HepG2 (cell line): ENCODE data around the gene PPIP5K2. TPM values are rescaled to one million over a fixed set of nuclear protein-coding genes. Genes with fewer than 3 reads are reported as not detected.
"Not testable (repeated sequence)": the region's sequence is repeated elsewhere in the genome, so short reads cannot be mapped to it uniquely, and the experiment has no call there.

ENCODE experiments used
- ATAC-seq: fragments of 200-7000 bp; cut with Tn5 transposase; 3 replicates; pipeline ENCODE4 v1.9.1; 2020; ENCODE audit warnings: mild to moderate bottlenecking, moderate library complexity
- BruUV-seq: library from RNA; stranded (reverse); fragments of 400-500 nt; replicated peaks from 2 replicates; lab custom pipeline; 2021; lab: Mats Ljungman, UMichigan
- CTCF ChIA-PET: fragments of 300-600 bp; formaldehyde crosslinking; extraction: SDS; loops from one replicate; lab custom pipeline; 2021; ENCODE audit warnings: low total read pairs, inconsistent platforms, low intra/inter-chr PET ratio; lab: Yijun Ruan, JAX
- POLR2A ChIA-PET: fragments of 350-600 bp; sonication (Branson Sonifier 250); formaldehyde crosslinking; loops from one replicate; lab custom pipeline; 2020; ENCODE audit warnings: antibody characterized with exemption, inconsistent platforms; lab: Yijun Ruan, JAX
- DNase-seq: peaks from one replicate; pipeline ENCODE4 v3.0.0-alpha.2; 2015; ENCODE audit warnings: low spot score
- FAIRE-seq: peaks from 3 replicates; lab custom pipeline; 2011; peaks lifted over from hg19 to GRCh38; lab: Jason Lieb, UNC
- H2AFZ ChIP-seq: one replicate; pipeline ENCODE4 v1.6.1; 2011; ENCODE audit warnings: low read length, inconsistent platforms
- H3K27ac ChIP-seq: fragments of 300-600 bp; 3 replicates; pipeline ENCODE4 v1.8.0; 2011; ENCODE audit warnings: mixed run types, mild to moderate bottlenecking, mixed read lengths, low read length, inconsistent platforms; ENCODE audit not compliant: insufficient read depth; ENCODE audit errors: extremely low read length
- H3K27me3 ChIP-seq, 2 experiments: fragments of 200-600 bp in 1 of 2; 2 replicates in 1 of 2; 3 replicates in 1 of 2; pipeline versions ENCODE4 v1.6.0 to v1.8.0; 2011; ENCODE audit warnings: low read length in 2 of 2, mild to moderate bottlenecking in 2 of 2, moderate library complexity in 2 of 2, inconsistent platforms in 1 of 2; ENCODE audit not compliant: insufficient read depth in 2 of 2, control insufficient read depth in 1 of 2
- H3K36me3 ChIP-seq, 2 experiments: fragments of 200-600 bp in 1 of 2; replicated peaks in 1 of 2; 2 replicates in 1 of 2; 3 replicates in 1 of 2; pipeline versions ENCODE4 v1.5.1 to v1.8.0; 2011; ENCODE audit warnings: low read length in 2 of 2, inconsistent platforms in 1 of 2; ENCODE audit not compliant: insufficient read depth in 2 of 2, control insufficient read depth in 1 of 2
- H3K4me1 ChIP-seq: 2 replicates; pipeline ENCODE4 v1.5.1; 2012; ENCODE audit warnings: low read length, inconsistent platforms; ENCODE audit not compliant: insufficient read depth
- H3K4me2 ChIP-seq: 2 replicates; pipeline ENCODE4 v1.6.0; 2011; ENCODE audit warnings: low read depth, low read length, inconsistent platforms
- H3K4me3 ChIP-seq, 3 experiments: fragments of 200-600 bp in 1 of 3; sonication (generic), shearing (Covaris generic) in 1 of 3; replicated peaks in 1 of 3; 2 replicates each; pipeline ENCODE4 v1.5.1; 2011 to 2016; ENCODE audit warnings: low read length in 3 of 3, inconsistent platforms in 2 of 3, low read depth in 2 of 3, mild to moderate bottlenecking in 2 of 3, control low read depth in 1 of 3, mixed read lengths in 1 of 3; ENCODE audit not compliant: insufficient read depth in 1 of 3
- H3K79me2 ChIP-seq: one replicate; pipeline ENCODE4 v1.6.1; 2011; ENCODE audit warnings: low read length, inconsistent platforms; ENCODE audit not compliant: insufficient read depth
- H3K9ac ChIP-seq: 2 replicates; pipeline ENCODE4 v1.6.0; 2011; ENCODE audit warnings: mild to moderate bottlenecking, low read depth, low read length, inconsistent platforms; ENCODE audit not compliant: insufficient read depth
- H3K9me3 ChIP-seq: 2 replicates; pipeline ENCODE4 v1.5.1; 2012; ENCODE audit warnings: mild to moderate bottlenecking, low read length
- H4K20me1 ChIP-seq: 2 replicates; pipeline ENCODE4 v1.6.0; 2011; ENCODE audit warnings: inconsistent platforms, mild to moderate bottlenecking, low read length, moderate library complexity; ENCODE audit not compliant: insufficient read depth
- MLX ChIP-seq: IDR thresholded peaks from 2 replicates; pipeline ENCODE4 v1.6.1; 2016
- MLXIP ChIP-seq: sonication (generic); formaldehyde crosslinking; IDR thresholded peaks from 2 replicates; pipeline ENCODE4 v1.9.0; 2021; ENCODE audit warnings: missing genetic modification reagents, borderline replicate concordance
- RAD51 ChIP-seq: fragments of 450-650 bp; IDR thresholded peaks from 2 replicates; pipeline ENCODE4 v1.6.1; 2016; ENCODE audit warnings: borderline replicate concordance
- ZNF280B ChIP-seq: sonication (generic); formaldehyde crosslinking; IDR thresholded peaks from 2 replicates; pipeline ENCODE4 v1.5.0; 2020; ENCODE audit warnings: missing genetic modification reagents, mild to moderate bottlenecking, borderline replicate concordance
- ZNF317 ChIP-seq: sonication (generic); formaldehyde crosslinking; IDR thresholded peaks from 2 replicates; pipeline ENCODE4 v1.5.0; 2020; ENCODE audit warnings: mild to moderate bottlenecking, missing genetic modification reagents
- ZNF670 ChIP-seq: sonication (generic); formaldehyde crosslinking; IDR thresholded peaks from 2 replicates; pipeline ENCODE4 v1.8.0; 2022; ENCODE audit warnings: mild to moderate bottlenecking, missing genetic modification reagents, borderline replicate concordance
- ZNF704 ChIP-seq: sonication (generic); formaldehyde crosslinking; IDR thresholded peaks from 2 replicates; pipeline ENCODE4 v1.8.1; 2023; ENCODE audit warnings: mild to moderate bottlenecking, inconsistent platforms, moderate library complexity, missing genetic modification reagents, borderline replicate concordance
- ZNF761 ChIP-seq: sonication (generic); formaldehyde crosslinking; conservative IDR thresholded peaks from 2 replicates; pipeline ENCODE4 v1.4.0; 2020; ENCODE audit warnings: mild to moderate bottlenecking, missing genetic modification reagents
- ZNF772 ChIP-seq: sonication (generic); formaldehyde crosslinking; IDR thresholded peaks from 2 replicates; pipeline ENCODE4 v1.5.0; 2020; ENCODE audit warnings: mild to moderate bottlenecking, missing genetic modification reagents
- WGBS: methylation state at CpG from one replicate; pipeline ENCODE4 v1.1.6; 2017; ENCODE audit warnings: low lambda C conversion rate; 5-methylcytosine and 5-hydroxymethylcytosine counted together
- in situ Hi-C: cut with HindIII; loops from 2 replicates; pipeline ENCODE4 v1.10.0; 2017; ENCODE audit warnings: low pct_unique_long_range_greater_than_20kb; ENCODE audit not compliant: extremely low pct_ligation_motif_present
- intact Hi-C: fragments of 100-400 bp; cut with micrococcal nuclease; formaldehyde crosslinking; loops from one replicate; pipeline ENCODE4 v1.10.0; 2022; ENCODE audit not compliant: unreplicated experiment
- polyA plus RNA-seq, 8 experiments: library from polyadenylated mRNA; depleted of rRNA in 3 of 8; stranded (reverse) in 7 of 8; unstranded in 1 of 8; fragments of >200 nt; fragmentation: Illumina TruSeq in 4 of 8; extraction: Trizol in 4 of 8; gene quantifications; 2 replicates each; pipeline versions ENCODE4 v1.2.1 to v1.2.3, GENCODE V29; 2011 to 2016; ENCODE audit warnings: low read depth in 4 of 8, missing spikeins in 1 of 8, mixed read lengths in 1 of 8; ENCODE audit not compliant: insufficient read depth in 1 of 8
- total RNA-seq, 5 experiments: library from RNA; depleted of rRNA; stranded (reverse); fragments of >200 nt; fragmentation: Illumina TruSeq; extraction: Trizol; gene quantifications; 2 replicates each; pipeline ENCODE4 v1.2.3, GENCODE V29; 2016; ENCODE audit warnings: low read depth in 1 of 5

Gene PPIP5K2
- total and polyA plus RNA-seq, 2 of the 13 experiments (the other 11 are each of a cell fraction or from before 2014, with no cell fraction given) = 19.7 to 45.6 TPM

- no peak for TF ChIP-seq MLXIP (CRISPR knock-in tag)
- TF ChIP-seq ZNF761 (CRISPR knock-in tag) = no peak
- TF ChIP-seq ZNF670 (CRISPR knock-in tag) = no peak
- TF ChIP-seq ZNF772 (CRISPR knock-in tag) = no peak
- TF ChIP-seq, all 625 proteins: peak for 0
These were observed 68.3 kb downstream of the PPIP5K2 start (continued) for GRCh38 chr5:103188436-103188835.

GRCh38 chr5:103203226-103203625 is 83.1 kb downstream of the PPIP5K2 start:
- BruUV-seq = no TSS peak
- no peak overlapping the region for H3K4me3 ChIP-seq
- TF ChIP-seq MLX (CRISPR knock-in tag) (no peak), RAD51 (no peak), ZNF280B (CRISPR knock-in tag) (no peak), ZNF317 (no peak), ZNF704 (no peak)
- POLR2A ChIA-PET = no interaction called here
- FAIRE-seq (no peak), DNase-seq (no peak), ATAC-seq (no peak)
- intact Hi-C loops (no loop called here), in situ Hi-C loops (no loop called here)
- no peaks in the 10 kb centered on the region for H3K4me1 ChIP-seq
- no peaks in the 10 kb centered on the region for H3K79me2 ChIP-seq
- H3K36me3 ChIP-seq = peaks cover 0 to 2% of the 10 kb centered on the region in 2 experiments; a peak in 2 of 5 replicates
- no peaks in the 10 kb centered on the region for H4K20me1 ChIP-seq
- H3K9ac ChIP-seq = no peak overlapping the region
- H3K4me2 ChIP-seq = no peak overlapping the region
- CTCF ChIA-PET = no interaction called here
- no peaks in the 10 kb centered on the region for H3K9me3 ChIP-seq
- no peaks in the 10 kb centered on the region for H3K27me3 ChIP-seq
- H3K27ac ChIP-seq = no peak overlapping the region
- H2AFZ ChIP-seq = no peak overlapping the region

GRCh38 chr5:103204990-103205389 is 84.9 kb downstream of the PPIP5K2 start:
- H4K20me1 ChIP-seq, POLR2A ChIA-PET, intact Hi-C loops, H3K27me3 ChIP-seq, H3K4me2 ChIP-seq, CTCF ChIA-PET, H3K4me1 ChIP-seq, H3K79me2 ChIP-seq, H3K9ac ChIP-seq, H3K36me3 ChIP-seq, FAIRE-seq, H2AFZ ChIP-seq, H3K9me3 ChIP-seq, in situ Hi-C loops, H3K27ac ChIP-seq, H3K4me3 ChIP-seq, BruUV-seq, DNase-seq, ATAC-seq: not testable (repeated sequence)
- WGBS = 96% methylated on average over 3 of the region's 3 CpGs
